Measurements from ENCODE around the gene DENND5B. TPM values are rescaled to one million over a fixed set of nuclear protein-coding genes. Genes with fewer than 3 reads are reported as not detected.

The DENND5B gene
- total and polyA plus RNA-seq, 10 donors = 4.5 to 42.5 (median 24.6) TPM

DNA sequence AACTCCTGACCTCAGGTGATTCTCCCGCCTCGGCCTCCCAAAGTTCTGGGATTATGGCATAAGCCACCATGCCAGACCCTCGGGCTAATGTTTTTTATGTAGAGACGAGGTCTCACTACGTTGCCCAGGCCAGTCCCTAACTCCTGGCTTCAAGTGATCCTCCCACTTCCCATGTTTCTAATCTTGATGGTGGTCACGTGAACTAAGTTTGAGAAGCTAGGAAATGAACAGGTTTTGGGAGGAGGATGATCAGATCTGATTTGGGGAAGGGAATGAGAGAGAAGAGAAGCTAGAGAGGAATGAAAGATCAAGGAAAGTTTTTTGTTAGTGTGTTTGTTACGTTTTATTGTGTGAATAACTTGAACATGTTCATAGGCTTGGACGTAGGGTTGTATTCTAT lies 247.8 kb downstream of the DENND5B start:
- TF ChIP-seq POLR2A (IDR thresholded peaks at IDR 0.05) (no peak), POLR2AphosphoS5 (IDR thresholded peaks at IDR 0.05) (no peak)
- TF ChIP-seq, protein P1, sequence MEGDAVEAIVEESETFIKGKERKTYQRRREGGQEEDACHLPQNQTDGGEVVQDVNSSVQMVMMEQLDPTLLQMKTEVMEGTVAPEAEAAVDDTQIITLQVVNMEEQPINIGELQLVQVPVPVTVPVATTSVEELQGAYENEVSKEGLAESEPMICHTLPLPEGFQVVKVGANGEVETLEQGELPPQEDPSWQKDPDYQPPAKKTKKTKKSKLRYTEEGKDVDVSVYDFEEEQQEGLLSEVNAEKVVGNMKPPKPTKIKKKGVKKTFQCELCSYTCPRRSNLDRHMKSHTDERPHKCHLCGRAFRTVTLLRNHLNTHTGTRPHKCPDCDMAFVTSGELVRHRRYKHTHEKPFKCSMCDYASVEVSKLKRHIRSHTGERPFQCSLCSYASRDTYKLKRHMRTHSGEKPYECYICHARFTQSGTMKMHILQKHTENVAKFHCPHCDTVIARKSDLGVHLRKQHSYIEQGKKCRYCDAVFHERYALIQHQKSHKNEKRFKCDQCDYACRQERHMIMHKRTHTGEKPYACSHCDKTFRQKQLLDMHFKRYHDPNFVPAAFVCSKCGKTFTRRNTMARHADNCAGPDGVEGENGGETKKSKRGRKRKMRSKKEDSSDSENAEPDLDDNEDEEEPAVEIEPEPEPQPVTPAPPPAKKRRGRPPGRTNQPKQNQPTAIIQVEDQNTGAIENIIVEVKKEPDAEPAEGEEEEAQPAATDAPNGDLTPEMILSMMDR (IDR thresholded peaks at IDR 0.05 in 8 of 11, conservative IDR thresholded peaks at IDR 0.05 in 3 of 11) = no peak
- Histone ChIP-seq H3K27ac (no peak overlapping the region), H3K27me3 (replicated peaks in 1 of 7) (no peaks in the 10 kb centered on the region), H3K36me3 (no peaks in the 10 kb centered on the region), H3K9me3 (no peaks in the 10 kb centered on the region), H3K4me1 (no peaks in the 10 kb centered on the region), H3K4me3 (no peak overlapping the region)
- DNase-seq = peak; percentile 22
- 79 to 92% (median 88%) methylated on average over 8 of the region's 8 CpGs for WGBS, 5 donors
- intact Hi-C loops (cut with DNase I; ENCODE audit: low total_unique reads) = no loop called here

DNA sequence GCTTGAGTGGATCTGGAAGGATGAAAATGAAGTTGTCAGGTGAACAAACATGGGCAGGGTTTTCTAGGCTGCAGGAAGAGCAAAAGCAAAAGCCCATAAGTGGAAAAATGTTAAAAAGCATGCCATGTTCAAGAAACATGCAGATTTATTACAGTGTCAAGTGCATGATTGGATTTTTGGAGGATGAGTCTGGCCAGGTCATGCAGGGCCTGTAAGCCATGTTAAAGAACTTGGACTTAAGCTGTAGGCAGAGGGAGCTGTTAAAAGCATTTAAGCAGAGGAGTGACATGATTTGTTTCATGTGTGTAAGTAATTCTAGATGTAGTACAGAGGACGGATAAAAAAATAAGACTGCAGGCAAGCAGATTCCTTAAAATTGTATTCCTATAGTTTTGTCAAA lies 248.7 kb downstream of the DENND5B start:
- Histone ChIP-seq H3K9me3 (no peaks in the 10 kb centered on the region), H3K27ac (no peak overlapping the region), H3K36me3 (no peaks in the 10 kb centered on the region), H3K27me3 (replicated peaks in 1 of 7) (no peaks in the 10 kb centered on the region), H3K4me3 (no peak overlapping the region), H3K4me1 (no peaks in the 10 kb centered on the region)
- TF ChIP-seq POLR2A (IDR thresholded peaks at IDR 0.05) (no peak), POLR2AphosphoS5 (IDR thresholded peaks at IDR 0.05) (no peak)
- TF ChIP-seq, protein P1 (IDR thresholded peaks at IDR 0.05 in 8 of 11, conservative IDR thresholded peaks at IDR 0.05 in 3 of 11) = no peak
- 79 to 100% (median 91%) methylated on average over 1 of the region's 1 CpG for WGBS, 5 donors
- DNase-seq = no peak
- intact Hi-C loops (cut with DNase I; ENCODE audit: low total_unique reads) = no loop called here

DNA sequence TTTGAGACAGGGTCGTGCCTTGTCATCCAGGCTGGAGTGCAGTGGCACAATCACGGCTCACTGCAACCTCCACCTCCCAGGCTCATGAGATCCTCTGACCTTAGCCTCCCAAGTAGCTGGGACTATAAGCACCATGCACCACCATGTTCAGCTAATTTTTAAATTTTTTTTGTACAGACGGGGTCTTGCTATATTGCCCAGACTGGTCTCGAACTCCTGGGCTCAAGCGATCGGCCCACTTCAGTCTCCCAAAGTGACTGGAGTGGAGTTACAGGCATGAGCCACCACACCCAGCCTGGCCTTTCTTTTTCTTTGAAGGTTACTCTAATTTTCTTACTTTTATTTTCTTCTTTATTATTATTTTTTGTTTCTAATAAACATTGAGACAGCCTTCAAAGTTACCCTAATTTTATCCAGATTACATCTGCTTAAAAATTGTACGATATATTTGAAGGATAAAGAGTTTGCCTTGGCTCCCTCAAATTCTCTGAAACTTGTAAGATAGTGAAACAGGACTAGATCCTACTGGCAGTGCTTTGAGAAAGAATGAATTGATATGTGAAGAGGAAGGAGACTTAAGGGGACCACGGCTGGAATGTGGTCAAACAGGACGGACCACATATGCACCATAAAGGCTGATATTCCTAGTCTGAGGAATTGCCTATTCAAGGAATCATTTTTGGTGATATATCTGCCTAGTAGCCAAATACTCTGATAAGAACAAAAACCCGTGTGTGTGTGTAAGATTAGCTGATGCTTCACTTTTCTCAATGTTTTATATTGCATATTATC lies 250.9 kb downstream of the DENND5B start:
- no peaks in the 10 kb centered on the region for H3K9me3 ChIP-seq

DNA sequence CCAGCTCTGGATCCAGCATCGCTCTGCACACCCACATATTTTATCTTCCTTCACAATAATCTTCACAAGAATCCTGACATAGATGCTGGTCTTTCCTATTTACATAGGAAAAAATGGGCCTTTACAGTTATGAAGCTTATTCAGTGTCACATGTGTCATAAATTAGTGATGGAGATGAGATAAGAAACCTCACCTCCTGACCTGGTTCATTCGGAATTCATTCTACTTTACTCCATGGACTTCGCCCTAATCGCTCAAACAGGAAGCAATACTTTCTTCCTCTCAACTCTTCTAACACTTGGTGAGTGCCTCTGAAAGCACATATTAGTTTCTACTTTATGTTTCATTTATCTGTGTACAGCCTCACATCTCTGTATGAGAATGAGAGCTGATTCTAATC lies 253.0 kb downstream of the DENND5B start:
- H3K4me1 ChIP-seq = no peaks in the 10 kb centered on the region
- intact Hi-C loops (cut with DNase I; ENCODE audit: low total_unique reads) = no loop called here
- no peaks in the 10 kb centered on the region for H3K9me3 ChIP-seq
- DNase-seq = no peak
- WGBS, 5 donors = 39 to 55% (median 48%) methylated on average over 4 of the region's 4 CpGs
- H3K36me3 ChIP-seq = no peaks in the 10 kb centered on the region
- TF ChIP-seq POLR2A (IDR thresholded peaks at IDR 0.05) (no peak), POLR2AphosphoS5 (IDR thresholded peaks at IDR 0.05) (no peak)
- TF ChIP-seq, protein P1 (IDR thresholded peaks at IDR 0.05 in 8 of 11, conservative IDR thresholded peaks at IDR 0.05 in 3 of 11) = no peak
- H3K27me3 ChIP-seq (replicated peaks in 1 of 7) = no peaks in the 10 kb centered on the region
- H3K4me3 ChIP-seq = no peak overlapping the region
- H3K27ac ChIP-seq = no peak overlapping the region

More for the DNA sequence above, 250.9 kb downstream of the DENND5B start:
- TF ChIP-seq, protein P1 (IDR thresholded peaks at IDR 0.05 in 8 of 11, conservative IDR thresholded peaks at IDR 0.05 in 3 of 11) = no peak
- TF ChIP-seq POLR2AphosphoS5 (IDR thresholded peaks at IDR 0.05) (no peak), POLR2A (IDR thresholded peaks at IDR 0.05) (no peak)
- no peaks in the 10 kb centered on the region for H3K4me1 ChIP-seq
- intact Hi-C loops (cut with DNase I; ENCODE audit: low total_unique reads) = no loop called here
- no peak for DNase-seq
- H3K27me3 ChIP-seq (replicated peaks in 1 of 7) = no peaks in the 10 kb centered on the region
- no peak overlapping the region for H3K27ac ChIP-seq
- H3K36me3 ChIP-seq = no peaks in the 10 kb centered on the region
- H3K4me3 ChIP-seq = no peak overlapping the region
- WGBS, 5 donors = 84 to 92% (median 87%) methylated on average over 10 of the region's 10 CpGs
